OCI-LY7 (cell line): ENCODE results near the gene CXorf49B. TPM values are rescaled to one million over a fixed set of nuclear protein-coding genes. Genes with fewer than 3 reads are reported as not detected.
"Not testable (repeated sequence)": the region's sequence is repeated elsewhere in the genome, so short reads cannot be mapped to it uniquely, and the experiment has no call there.

Experiments used
- BruUV-seq: library from RNA; stranded (reverse); fragments of 400-500 nt; replicated peaks from 2 replicates; lab custom pipeline; 2021; lab: Mats Ljungman, UMichigan
- CTCF ChIA-PET: fragments of 300-600 bp; sonication (Branson Sonifier 250); formaldehyde crosslinking; loops from one replicate; lab custom pipeline; 2022; ENCODE audit warnings: antibody characterized with exemption; ENCODE audit not compliant: unreplicated experiment; lab: Charles Lee
- POLR2A ChIA-PET: fragments of 300-600 bp; sonication (Branson Sonifier 250); formaldehyde crosslinking; loops from one replicate; lab custom pipeline; 2022; ENCODE audit warnings: antibody characterized with exemption; lab: Charles Lee
- DNase-seq: peaks from one replicate; pipeline ENCODE4 v3.0.0-alpha.2; 2015; ENCODE audit warnings: low spot score
- H2AFZ ChIP-seq: fragments of 200-600 bp; sonication (generic), shearing (Covaris generic); 2 replicates; pipeline ENCODE4 v1.6.1; 2014; ENCODE audit warnings: mild to moderate bottlenecking, antibody characterized with exemption, low read length, moderate library complexity
- H3K27ac ChIP-seq: fragments of 200-600 bp; sonication (generic); 2 replicates; pipeline ENCODE4 v1.5.1; 2014; ENCODE audit warnings: mixed run types, low read depth, mild to moderate bottlenecking, moderate library complexity, low read length, inconsistent platforms; ENCODE audit not compliant: poor library complexity, severe bottlenecking
- H3K36me3 ChIP-seq: fragments of 200-600 bp; sonication (generic); 2 replicates; pipeline ENCODE4 v1.6.1; 2014; ENCODE audit warnings: mild to moderate bottlenecking, antibody characterized with exemption, low read length, moderate library complexity, mixed read lengths; ENCODE audit not compliant: insufficient read depth
- H3K4me1 ChIP-seq: fragments of 200-600 bp; sonication (generic); 2 replicates; pipeline ENCODE4 v1.5.1; 2014; ENCODE audit warnings: mild to moderate bottlenecking, low read length; ENCODE audit not compliant: insufficient read depth, poor library complexity, severe bottlenecking
- H3K4me2 ChIP-seq: fragments of 200-600 bp; sonication (generic); 2 replicates; pipeline ENCODE4 v1.6.1; 2014; ENCODE audit warnings: mild to moderate bottlenecking, low read length
- H3K4me3 ChIP-seq: fragments of 200-600 bp; sonication (generic); 2 replicates; pipeline ENCODE4 v1.5.1; 2014; ENCODE audit warnings: mild to moderate bottlenecking, low read depth, low read length; ENCODE audit not compliant: poor library complexity, severe bottlenecking
- H3K79me2 ChIP-seq: fragments of 200-600 bp; sonication (generic); 2 replicates; pipeline ENCODE4 v1.6.1; 2016; ENCODE audit warnings: low read depth, mild to moderate bottlenecking, low read length, moderate library complexity, mixed read lengths; ENCODE audit not compliant: insufficient read depth
- H3K9me2 ChIP-seq: fragments of 200-600 bp; sonication (generic); 2 replicates; pipeline ENCODE4 v1.6.1; 2016; ENCODE audit warnings: mild to moderate bottlenecking, low read length, mixed read lengths; ENCODE audit not compliant: insufficient read depth
- H3K9me3 ChIP-seq: fragments of 200-600 bp; sonication (generic); 2 replicates; pipeline ENCODE4 v1.6.1; 2014; ENCODE audit warnings: mild to moderate bottlenecking, mixed run types, low read length, mixed read lengths
- H4K20me1 ChIP-seq: fragments of 200-600 bp; sonication (generic); 2 replicates; pipeline ENCODE4 v1.6.1; 2014; ENCODE audit warnings: mild to moderate bottlenecking, antibody characterized with exemption, low read length, moderate library complexity, mixed read lengths; ENCODE audit not compliant: insufficient read depth
- intact Hi-C: fragments of 100-400 bp; cut with micrococcal nuclease; formaldehyde crosslinking; loops from one replicate; pipeline ENCODE4 v1.10.0; 2022; ENCODE audit not compliant: unreplicated experiment
- total RNA-seq, 2 experiments: library from RNA; depleted of rRNA in 1 of 2; stranded (reverse); fragments of >200 nt in 1 of 2; shearing (Covaris generic) in 1 of 2; gene quantifications; 2 replicates each; pipeline ENCODE4 v1.2.3, GENCODE V29; 2014 to 2022

The CXorf49B gene
- total RNA-seq, 2 experiments from 2014 or later, result not detected

DNA sequence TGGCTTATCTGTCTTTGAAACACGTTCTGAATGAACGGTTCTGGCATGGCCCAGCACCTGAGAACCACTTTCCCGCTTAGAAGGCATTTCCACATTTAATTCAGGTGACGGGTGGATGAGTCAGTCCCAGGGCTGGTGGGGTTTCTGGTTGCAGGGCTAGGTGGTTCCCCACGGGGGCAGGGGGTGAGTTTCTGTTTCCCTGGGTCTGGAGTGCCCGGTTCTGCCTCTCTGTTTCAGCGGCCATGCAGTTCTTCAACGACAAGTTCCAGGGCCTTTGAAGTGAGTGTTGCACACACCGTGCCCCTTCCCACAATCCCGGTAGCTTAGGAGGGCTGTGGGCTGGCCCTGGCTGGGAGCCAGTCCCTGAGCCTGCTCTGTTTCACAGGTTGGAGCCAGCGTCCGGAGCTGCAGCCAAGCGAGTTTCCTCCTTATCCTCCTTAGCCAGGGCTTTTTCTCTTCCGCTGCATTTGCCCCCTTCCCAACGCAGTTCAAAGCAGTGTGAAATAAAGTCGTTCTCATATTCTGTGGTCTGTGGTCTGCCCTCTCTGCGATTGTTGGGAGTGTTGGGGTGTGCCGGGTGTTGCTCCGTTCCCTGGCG is 42.8 kb upstream of the CXorf49B start:
- H2AFZ ChIP-seq, H4K20me1 ChIP-seq, H3K4me3 ChIP-seq, H3K4me1 ChIP-seq, CTCF ChIA-PET, POLR2A ChIA-PET, H3K9me3 ChIP-seq, H3K9me2 ChIP-seq, BruUV-seq, intact Hi-C loops, H3K36me3 ChIP-seq, H3K4me2 ChIP-seq, DNase-seq, H3K27ac ChIP-seq, H3K79me2 ChIP-seq: not testable (repeated sequence)

DNA sequence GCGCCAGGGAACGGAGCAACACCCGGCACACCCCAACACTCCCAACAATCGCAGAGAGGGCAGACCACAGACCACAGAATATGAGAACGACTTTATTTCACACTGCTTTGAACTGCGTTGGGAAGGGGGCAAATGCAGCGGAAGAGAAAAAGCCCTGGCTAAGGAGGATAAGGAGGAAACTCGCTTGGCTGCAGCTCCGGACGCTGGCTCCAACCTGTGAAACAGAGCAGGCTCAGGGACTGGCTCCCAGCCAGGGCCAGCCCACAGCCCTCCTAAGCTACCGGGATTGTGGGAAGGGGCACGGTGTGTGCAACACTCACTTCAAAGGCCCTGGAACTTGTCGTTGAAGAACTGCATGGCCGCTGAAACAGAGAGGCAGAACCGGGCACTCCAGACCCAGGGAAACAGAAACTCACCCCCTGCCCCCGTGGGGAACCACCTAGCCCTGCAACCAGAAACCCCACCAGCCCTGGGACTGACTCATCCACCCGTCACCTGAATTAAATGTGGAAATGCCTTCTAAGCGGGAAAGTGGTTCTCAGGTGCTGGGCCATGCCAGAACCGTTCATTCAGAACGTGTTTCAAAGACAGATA is 2.4 kb upstream of the CXorf49B start:
- CTCF ChIA-PET, POLR2A ChIA-PET, DNase-seq, H3K9me3 ChIP-seq, H3K4me1 ChIP-seq, H3K79me2 ChIP-seq, H3K27ac ChIP-seq, H2AFZ ChIP-seq, H3K4me3 ChIP-seq, H3K9me2 ChIP-seq, H3K4me2 ChIP-seq, BruUV-seq, H3K36me3 ChIP-seq, H4K20me1 ChIP-seq, intact Hi-C loops: not testable (repeated sequence)

DNA sequence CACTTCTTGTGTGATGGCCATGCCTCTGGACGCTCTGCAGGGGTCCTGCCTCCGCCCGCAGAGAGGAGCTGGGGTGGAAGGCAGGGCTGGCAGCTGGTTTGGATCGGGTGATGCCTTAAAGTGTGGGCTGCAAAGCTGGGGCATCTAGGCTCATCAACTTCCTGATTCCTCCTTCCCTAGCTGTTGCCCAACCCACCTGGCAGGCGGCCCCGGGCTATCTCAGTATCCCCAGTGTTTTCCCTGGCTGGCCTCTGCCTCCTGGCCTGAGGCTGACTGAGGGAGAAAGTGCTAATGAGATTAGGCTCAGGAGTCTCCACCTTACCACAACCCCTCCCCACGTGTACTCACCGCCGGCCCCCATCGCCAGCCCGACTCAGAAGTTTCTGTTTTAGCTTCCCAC is 1.7 kb downstream of the CXorf49B start:
- H3K9me2 ChIP-seq, H3K4me2 ChIP-seq, H3K9me3 ChIP-seq, H3K4me1 ChIP-seq, H3K27ac ChIP-seq, H3K4me3 ChIP-seq, POLR2A ChIA-PET, intact Hi-C loops, DNase-seq, H3K79me2 ChIP-seq, H4K20me1 ChIP-seq, H3K36me3 ChIP-seq, H2AFZ ChIP-seq, CTCF ChIA-PET, BruUV-seq: not testable (repeated sequence)

DNA sequence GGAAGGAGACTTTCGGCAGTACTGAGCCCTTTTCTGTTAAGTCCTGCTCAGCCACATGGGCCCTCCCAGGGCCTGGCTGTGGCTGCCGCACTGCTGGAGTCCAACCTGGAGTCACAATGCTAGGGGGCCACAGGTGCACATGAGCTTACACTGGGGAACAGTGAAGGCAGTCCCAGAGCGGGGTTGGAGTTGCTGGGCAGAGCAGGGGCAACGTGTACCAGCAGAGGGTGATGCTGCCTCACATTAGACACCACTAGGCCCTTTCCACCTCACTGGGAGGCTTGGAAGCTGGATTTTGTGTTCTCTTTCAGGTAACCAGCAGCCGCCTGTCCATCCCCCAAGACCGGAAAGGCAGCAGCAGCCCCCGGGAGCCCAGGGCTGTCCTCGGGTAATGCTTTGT is 2.5 kb downstream of the CXorf49B start:
- H3K9me2 ChIP-seq, intact Hi-C loops, H3K4me3 ChIP-seq, H3K36me3 ChIP-seq, H3K4me2 ChIP-seq, H3K79me2 ChIP-seq, BruUV-seq, H3K4me1 ChIP-seq, H2AFZ ChIP-seq, POLR2A ChIA-PET, CTCF ChIA-PET, DNase-seq, H3K9me3 ChIP-seq, H3K27ac ChIP-seq, H4K20me1 ChIP-seq: not testable (repeated sequence)

DNA sequence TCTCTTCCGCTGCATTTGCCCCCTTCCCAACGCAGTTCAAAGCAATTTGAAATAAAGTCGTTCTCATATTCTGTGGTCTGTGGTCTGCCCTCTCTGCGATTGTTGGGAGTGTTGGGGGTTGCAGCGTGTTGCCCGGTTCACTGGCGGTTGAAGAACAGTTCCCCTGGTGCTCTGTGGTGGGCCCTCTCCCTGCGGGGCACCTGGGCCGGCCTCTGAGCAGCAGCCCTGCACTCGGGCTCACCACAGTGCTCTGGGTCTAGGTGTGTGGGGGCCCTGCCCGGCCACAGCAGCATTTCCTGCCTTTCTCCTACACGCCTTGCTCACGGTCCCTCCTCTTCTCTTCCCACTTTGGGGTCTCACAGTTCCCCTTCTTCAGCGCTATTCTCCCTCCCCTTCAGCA is 4.0 kb downstream of the CXorf49B start:
- H3K4me3 ChIP-seq, H3K9me3 ChIP-seq, intact Hi-C loops, H3K27ac ChIP-seq, H3K9me2 ChIP-seq, CTCF ChIA-PET, DNase-seq, BruUV-seq, H3K4me1 ChIP-seq, H3K36me3 ChIP-seq, H2AFZ ChIP-seq, H3K4me2 ChIP-seq, H3K79me2 ChIP-seq, POLR2A ChIA-PET, H4K20me1 ChIP-seq: not testable (repeated sequence)

DNA sequence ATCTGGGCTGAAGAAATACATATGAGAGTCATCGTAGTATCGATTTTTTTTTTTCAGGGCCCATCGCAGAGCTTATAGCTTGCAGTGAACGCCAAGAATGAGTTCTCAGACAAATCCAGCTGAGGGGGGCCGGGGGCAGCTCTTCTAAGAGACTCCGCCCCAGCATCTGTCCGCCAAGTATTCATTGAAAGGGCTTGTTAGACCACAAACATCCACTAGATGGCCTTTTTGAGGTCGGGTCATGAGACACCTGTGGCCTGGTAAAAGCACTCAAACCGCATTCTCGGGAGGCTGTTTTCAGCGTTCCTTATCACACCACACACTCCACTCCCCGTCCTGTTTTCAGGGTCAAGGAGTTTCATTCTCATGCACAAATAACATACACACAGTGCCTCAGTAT is 15.2 kb downstream of the CXorf49B start:
- DNase-seq, H3K4me1 ChIP-seq, H2AFZ ChIP-seq, POLR2A ChIA-PET, H3K9me2 ChIP-seq, CTCF ChIA-PET, H3K4me2 ChIP-seq, H3K4me3 ChIP-seq, H3K79me2 ChIP-seq, H4K20me1 ChIP-seq, intact Hi-C loops, H3K36me3 ChIP-seq, H3K27ac ChIP-seq, H3K9me3 ChIP-seq, BruUV-seq: not testable (repeated sequence)
